Measurements from ENCODE around the gene ANKRD34A.
"Not testable (repeated sequence)": the region's sequence is repeated elsewhere in the genome, so short reads cannot be mapped to it uniquely, and the experiment has no call there.

ANKRD34A gene

GRCh38 chr1:145946477-145946986 is 17.8 kb downstream of the ANKRD34A start:
- DNase-seq (ENCODE audit: low read depth in 2 of 2) = no peak

- no peak for DNase-seq (ENCODE audit: low read depth in 2 of 2)
These were observed 19.8 kb downstream of the ANKRD34A start for GRCh38 chr1:145944532-145944931.

- no peak for DNase-seq (ENCODE audit: low read depth in 2 of 2)
These were observed 21.5 kb downstream of the ANKRD34A start for GRCh38 chr1:145942871-145943270.

GRCh38 chr1:145942405-145942804 is 22.0 kb downstream of the ANKRD34A start:
- no peak for DNase-seq (ENCODE audit: low read depth in 2 of 2)

- no peak for DNase-seq (ENCODE audit: low read depth in 2 of 2)
These were observed 26.9 kb downstream of the ANKRD34A start for GRCh38 chr1:145937436-145937835.

GRCh38 chr1:145936247-145936646 is 28.1 kb downstream of the ANKRD34A start:
- no peak for DNase-seq (ENCODE audit: low read depth in 2 of 2)

GRCh38 chr1:145935708-145936107 is 28.7 kb downstream of the ANKRD34A start:
- DNase-seq (ENCODE audit: low read depth in 2 of 2) = no peak

GRCh38 chr1:145932522-145933009 is 31.8 kb downstream of the ANKRD34A start:
- DNase-seq (ENCODE audit: low read depth in 2 of 2) = not testable (repeated sequence)

GRCh38 chr1:145927916-145928643 is 36.3 kb downstream of the ANKRD34A start:
- DNase-seq (ENCODE audit: low read depth in 2 of 2) = no peak

- DNase-seq (ENCODE audit: low read depth in 2 of 2) = peak; percentile 97
These were observed 37.1 kb downstream of the ANKRD34A start, which contains the start of gene RBM8A for GRCh38 chr1:145927063-145927886. TSS of gene RBM8A (minus strand) at chr1:145927484. CDS start at chr1:145927426, 58 bp downstream.

GRCh38 chr1:145926686-145927062 is 37.7 kb downstream of the ANKRD34A start:
- DNase-seq (ENCODE audit: low read depth in 2 of 2) = no peak

- DNase-seq (ENCODE audit: low read depth in 2 of 2) = no peak
These were observed 42.1 kb downstream of the ANKRD34A start for GRCh38 chr1:145922266-145922665.

- DNase-seq (ENCODE audit: low read depth in 2 of 2) = not testable (repeated sequence)
These were observed 44.1 kb downstream of the ANKRD34A start for GRCh38 chr1:145920297-145920696.

- no peak for DNase-seq (ENCODE audit: low read depth in 2 of 2)
These were observed 45.1 kb downstream of the ANKRD34A start for GRCh38 chr1:145918992-145919939.

GRCh38 chr1:145918144-145918991 is 46.0 kb downstream of the ANKRD34A start, which contains the start of gene PEX11B:
TSS of gene PEX11B (minus strand) at chr1:145918717. CDS start at chr1:145918688, 29 bp downstream.
- peak; percentile 73 to 75 for DNase-seq (ENCODE audit: low read depth in 2 of 2)

GRCh38 chr1:145917595-145917994 is 46.8 kb downstream of the ANKRD34A start:
- no peak for DNase-seq (ENCODE audit: low read depth in 2 of 2)

GRCh38 chr1:145916745-145917144 is 47.6 kb downstream of the ANKRD34A start:
- DNase-seq (ENCODE audit: low read depth in 2 of 2) = no peak

- DNase-seq (ENCODE audit: low read depth in 2 of 2) = no peak
These were observed 52.2 kb downstream of the ANKRD34A start for GRCh38 chr1:145912128-145912641.
